Central memory CD8-positive, alpha-beta T cell (primary cell): ENCODE data around the gene CRIP1.

ENCODE experiments used
- ATAC-seq: fragments of 150-1000 bp; cut with Tn5 transposase; replicated peaks from 2 replicates; pipeline ENCODE4 v1.10.0; 2022; ENCODE audit warnings: mild to moderate bottlenecking, moderate FRiP score, moderate number of reproducible peaks; ENCODE audit not compliant: poor library complexity, severe bottlenecking; ENCODE audit errors: extremely low read depth
- DNase-seq, 2 donors: peaks; one replicate each; pipeline ENCODE4 v3.0.0; 2021; ENCODE audit warnings: low spot score in 2 of 2
- H3K27ac Mint-ChIP-seq: one replicate; pipeline ENCODE4 v1.8.0; 2022; ENCODE audit warnings: low read depth, mild to moderate bottlenecking, moderate library complexity, mixed read lengths
- H3K27me3 Mint-ChIP-seq: one replicate; pipeline ENCODE4 v1.8.0; 2022; ENCODE audit warnings: mixed read lengths
- H3K36me3 Mint-ChIP-seq: one replicate; pipeline ENCODE4 v1.8.0; 2022; ENCODE audit warnings: mild to moderate bottlenecking, moderate library complexity, mixed read lengths; ENCODE audit not compliant: insufficient read depth
- H3K4me1 Mint-ChIP-seq: one replicate; pipeline ENCODE4 v1.8.0; 2022; ENCODE audit warnings: mixed read lengths
- H3K4me3 Mint-ChIP-seq: one replicate; pipeline ENCODE4 v1.8.0; 2022; ENCODE audit warnings: mild to moderate bottlenecking, moderate library complexity, mixed read lengths
- H3K9me3 Mint-ChIP-seq: one replicate; pipeline ENCODE4 v1.8.0; 2022; ENCODE audit warnings: mixed read lengths

CRIP1 gene

DNA sequence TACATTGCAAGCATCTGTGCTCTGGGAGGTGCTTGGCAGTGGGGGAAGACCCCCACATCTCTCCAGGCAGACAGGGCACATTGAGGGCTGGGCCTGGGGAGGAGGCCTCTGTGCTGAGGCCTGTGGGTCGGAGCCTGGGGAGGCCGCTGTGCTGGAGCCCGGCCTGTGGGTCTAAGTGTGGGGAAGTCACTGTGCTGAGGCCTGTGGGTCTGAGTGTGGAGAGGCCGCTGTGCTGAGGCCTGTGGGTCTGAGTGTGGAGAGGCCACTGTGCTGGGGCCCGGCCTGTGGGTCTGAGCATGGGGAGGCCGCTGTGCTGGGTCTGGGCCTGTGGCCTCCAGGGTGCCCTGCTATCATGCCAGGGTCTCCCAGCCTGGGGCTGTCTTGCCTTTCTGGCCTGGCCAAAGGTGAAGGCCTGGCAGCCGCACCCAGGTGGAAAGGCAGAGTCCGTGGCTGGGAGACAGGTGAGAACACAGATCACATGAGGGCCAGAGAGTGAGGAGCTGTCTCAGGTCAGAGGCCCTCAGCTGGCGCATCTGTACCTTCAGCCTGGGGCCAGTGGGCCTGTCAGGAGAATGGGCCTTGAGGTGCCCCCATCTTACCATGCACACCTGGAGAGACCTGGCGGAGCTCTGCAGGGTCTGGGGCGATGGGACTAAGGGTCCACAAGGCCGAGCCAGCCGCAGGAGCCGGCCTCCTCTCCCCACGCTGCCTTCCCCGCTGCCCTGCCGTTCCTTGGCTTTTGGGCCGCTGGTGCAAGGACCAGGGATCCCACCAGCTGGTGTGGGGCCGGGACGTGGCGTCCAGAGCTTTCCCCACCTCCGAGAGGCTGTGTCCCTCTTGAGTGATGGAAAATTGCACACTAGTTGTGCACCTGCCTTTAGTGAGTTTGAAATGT is 30.7 kb upstream of the CRIP1 start:
- Mint-ChIP-seq H3K36me3 (peaks cover 5% of the 10 kb centered on the region), H3K27me3 (no peaks in the 10 kb centered on the region), H3K4me3 (no peak overlapping the region)

DNA sequence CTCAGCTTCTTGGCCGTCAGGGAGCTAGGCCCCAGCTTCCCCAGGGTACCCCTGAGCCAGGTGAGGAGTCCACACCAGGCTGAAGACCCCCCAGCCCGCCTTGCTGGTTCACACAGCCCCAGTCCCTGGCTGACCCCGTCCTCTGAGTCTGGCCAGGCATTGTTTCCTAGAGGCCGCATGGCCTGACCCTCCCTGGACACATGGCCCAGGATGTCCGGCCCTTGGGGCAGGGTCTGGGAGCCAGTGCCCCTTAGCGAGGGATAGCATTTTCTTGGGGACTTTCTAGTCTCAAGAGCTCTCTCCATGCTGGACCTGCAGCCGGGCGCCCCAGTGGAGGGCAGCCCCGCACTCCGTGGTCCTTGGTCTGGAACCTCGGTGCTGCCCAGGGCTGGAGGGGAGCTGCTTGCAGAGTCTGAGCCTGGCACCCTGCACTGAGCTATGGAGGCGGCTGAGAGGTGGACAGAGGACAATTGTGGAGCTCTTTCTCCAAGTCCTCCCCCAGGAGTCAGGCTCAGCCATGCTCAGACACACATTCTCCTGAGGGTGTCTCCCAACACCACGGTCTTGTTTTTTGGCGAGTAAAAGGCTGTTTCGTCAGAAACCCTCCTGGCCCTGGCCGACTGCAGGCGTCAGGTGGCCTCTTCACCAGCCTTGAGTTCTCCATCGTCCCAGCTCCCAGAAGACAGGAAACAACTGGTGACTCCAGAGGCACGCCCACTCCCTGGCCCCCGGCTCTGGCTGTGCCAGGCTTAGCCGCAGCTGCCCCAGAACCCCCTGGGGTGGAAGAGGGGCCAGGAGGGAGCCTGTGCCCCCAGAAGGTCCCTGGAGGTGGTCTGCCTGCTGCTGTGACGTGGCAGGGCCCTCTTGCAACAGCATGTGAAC is 29.7 kb upstream of the CRIP1 start:
- Mint-ChIP-seq H3K4me1 (no peaks in the 10 kb centered on the region), H3K36me3 (peaks cover 5% of the 10 kb centered on the region), H3K27me3 (no peaks in the 10 kb centered on the region), H3K4me3 (no peak overlapping the region), H3K27ac (no peak overlapping the region), H3K9me3 (no peaks in the 10 kb centered on the region)
- ATAC-seq, result no peak
- DNase-seq, result no peak

More for the DNA sequence above, 30.7 kb upstream of the CRIP1 start:
- H3K27ac Mint-ChIP-seq, result no peak overlapping the region
- no peak for DNase-seq
- no peak for ATAC-seq
- no peaks in the 10 kb centered on the region for H3K9me3 Mint-ChIP-seq
- H3K4me1 Mint-ChIP-seq, result no peaks in the 10 kb centered on the region

DNA sequence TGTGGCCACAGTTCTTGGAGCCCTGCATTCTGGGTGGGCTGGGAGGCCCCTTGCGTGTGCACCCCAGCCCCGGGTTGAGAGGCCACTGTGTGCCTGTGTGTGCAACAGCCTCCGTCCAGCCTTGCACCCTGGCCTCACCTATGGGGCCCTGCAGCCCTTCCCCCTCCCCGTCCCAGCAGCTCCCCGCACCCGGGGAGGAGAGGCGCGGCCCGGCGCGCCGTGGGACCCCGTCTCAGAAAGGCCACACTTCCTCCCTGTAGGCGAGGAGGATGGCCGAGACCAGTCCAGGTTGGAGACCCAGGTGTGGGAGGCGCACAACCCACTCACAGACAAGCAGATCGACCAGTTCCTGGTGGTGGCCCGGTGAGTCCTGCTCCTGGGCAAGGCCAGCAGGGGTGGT is 28.7 kb upstream of the CRIP1 start:
- no peak for ATAC-seq
- no peak for DNase-seq
- H3K9me3 Mint-ChIP-seq, result no peaks in the 10 kb centered on the region
- H3K4me3 Mint-ChIP-seq, result no peak overlapping the region
- H3K27ac Mint-ChIP-seq, result no peak overlapping the region
- H3K36me3 Mint-ChIP-seq, result peaks cover 5% of the 10 kb centered on the region
- H3K4me1 Mint-ChIP-seq, result no peaks in the 10 kb centered on the region
- no peaks in the 10 kb centered on the region for H3K27me3 Mint-ChIP-seq

DNA sequence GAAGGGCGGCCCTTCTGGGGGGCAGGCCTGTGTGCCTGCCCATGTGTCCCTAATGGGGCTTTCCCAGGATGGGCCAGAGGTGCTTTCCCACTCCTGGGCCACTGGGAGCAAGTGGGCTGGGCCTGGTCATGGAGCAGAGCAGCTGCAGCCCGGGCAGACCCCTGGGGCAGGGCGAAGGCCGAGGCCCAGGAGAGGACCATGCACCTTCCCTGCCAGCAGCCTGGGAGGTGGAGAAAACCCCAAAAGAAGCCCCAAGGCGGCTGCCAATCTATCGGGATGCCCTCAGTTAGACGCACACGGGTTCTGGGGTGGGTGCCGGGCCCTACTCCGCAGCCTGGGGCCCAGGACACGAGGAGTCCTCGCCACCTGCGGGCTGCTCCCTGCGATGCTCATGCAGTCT is 28.1 kb upstream of the CRIP1 start:
- Mint-ChIP-seq H3K27me3 (no peaks in the 10 kb centered on the region), H3K9me3 (no peaks in the 10 kb centered on the region), H3K27ac (no peak overlapping the region), H3K36me3 (peaks cover 5% of the 10 kb centered on the region), H3K4me3 (no peak overlapping the region), H3K4me1 (no peaks in the 10 kb centered on the region)
- DNase-seq (no peak), ATAC-seq (no peak)

DNA sequence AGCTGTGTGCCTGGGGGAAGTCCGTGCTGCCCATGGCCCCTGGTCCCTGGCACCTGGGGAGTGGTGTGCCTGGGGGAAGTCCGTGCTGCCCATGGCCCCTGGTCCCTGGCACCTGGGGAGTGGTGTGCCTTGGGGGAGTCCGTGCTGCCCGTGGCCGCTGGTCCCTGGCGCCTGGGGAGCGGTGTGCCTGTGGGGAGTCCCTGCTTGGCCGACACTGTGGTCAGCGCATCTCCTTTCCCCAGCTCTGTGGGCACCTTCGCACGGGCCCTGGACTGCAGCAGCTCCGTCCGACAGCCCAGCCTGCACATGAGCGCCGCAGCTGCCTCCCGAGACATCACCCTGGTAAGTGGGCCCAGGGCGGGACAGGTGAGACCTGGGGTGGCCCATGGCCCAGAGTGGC is 26.6 kb upstream of the CRIP1 start:
- no peak for DNase-seq
- no peak overlapping the region for H3K27ac Mint-ChIP-seq
- H3K27me3 Mint-ChIP-seq, result no peaks in the 10 kb centered on the region
- ATAC-seq, result no peak
- H3K9me3 Mint-ChIP-seq, result no peaks in the 10 kb centered on the region
- peaks cover 8% of the 10 kb centered on the region for H3K36me3 Mint-ChIP-seq
- no peaks in the 10 kb centered on the region for H3K4me1 Mint-ChIP-seq
- no peak overlapping the region for H3K4me3 Mint-ChIP-seq

GRCh38 chr14:105460616-105461015 is 26.1 kb upstream of the CRIP1 start:
- ATAC-seq, result no peak
- no peak overlapping the region for H3K4me3 Mint-ChIP-seq

DNA sequence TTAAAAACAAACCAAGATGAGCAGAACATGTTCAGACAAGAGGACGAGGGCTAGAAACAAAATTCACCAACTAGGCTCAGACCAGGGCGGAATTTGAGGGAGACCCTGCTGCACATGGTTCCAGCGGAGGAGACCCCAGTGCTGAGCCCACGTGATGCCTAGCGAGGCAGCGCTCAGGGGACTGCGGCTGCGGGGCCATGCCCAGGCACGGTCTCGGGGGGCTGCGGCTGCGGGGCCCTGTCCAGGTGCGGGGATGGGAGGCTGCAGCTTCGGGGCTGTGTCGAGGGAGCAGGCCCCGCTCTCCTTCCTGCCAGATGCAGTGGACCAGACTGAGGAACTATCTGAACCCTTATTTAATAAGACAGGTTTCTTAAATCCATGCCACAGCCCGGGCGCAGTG is 24.8 kb upstream of the CRIP1 start:
- no peaks in the 10 kb centered on the region for H3K27me3 Mint-ChIP-seq
- no peak for ATAC-seq
- no peak overlapping the region for H3K27ac Mint-ChIP-seq

More at GRCh38 chr14:105460616-105461015, 26.1 kb upstream of the CRIP1 start:
- H3K9me3 Mint-ChIP-seq, result no peaks in the 10 kb centered on the region
- H3K27ac Mint-ChIP-seq, result no peak overlapping the region
- H3K36me3 Mint-ChIP-seq, result peaks cover 6% of the 10 kb centered on the region
- H3K4me1 Mint-ChIP-seq, result no peaks in the 10 kb centered on the region
- no peaks in the 10 kb centered on the region for H3K27me3 Mint-ChIP-seq
- no peak for DNase-seq

GRCh38 chr14:105464501-105464900 is 22.2 kb upstream of the CRIP1 start:
- Mint-ChIP-seq H3K27me3 (no peaks in the 10 kb centered on the region), H3K9me3 (no peaks in the 10 kb centered on the region), H3K4me3 (no peak overlapping the region), H3K4me1 (no peaks in the 10 kb centered on the region), H3K27ac (no peak overlapping the region), H3K36me3 (peaks cover 6% of the 10 kb centered on the region)
- ATAC-seq, result no peak
- DNase-seq, result no peak

More for the DNA sequence above, 24.8 kb upstream of the CRIP1 start:
- Mint-ChIP-seq H3K9me3 (no peaks in the 10 kb centered on the region), H3K36me3 (peaks cover 6% of the 10 kb centered on the region), H3K4me3 (no peak overlapping the region), H3K4me1 (no peaks in the 10 kb centered on the region)
- no peak for DNase-seq

GRCh38 chr14:105465209-105466031 is 21.3 kb upstream of the CRIP1 start:
- H3K4me1 Mint-ChIP-seq, result no peaks in the 10 kb centered on the region
- no peak overlapping the region for H3K4me3 Mint-ChIP-seq
- no peak overlapping the region for H3K27ac Mint-ChIP-seq
- H3K9me3 Mint-ChIP-seq, result no peaks in the 10 kb centered on the region
- peaks cover 6% of the 10 kb centered on the region for H3K36me3 Mint-ChIP-seq
- ATAC-seq, result no peak
- no peak for DNase-seq
- H3K27me3 Mint-ChIP-seq, result no peaks in the 10 kb centered on the region

DNA sequence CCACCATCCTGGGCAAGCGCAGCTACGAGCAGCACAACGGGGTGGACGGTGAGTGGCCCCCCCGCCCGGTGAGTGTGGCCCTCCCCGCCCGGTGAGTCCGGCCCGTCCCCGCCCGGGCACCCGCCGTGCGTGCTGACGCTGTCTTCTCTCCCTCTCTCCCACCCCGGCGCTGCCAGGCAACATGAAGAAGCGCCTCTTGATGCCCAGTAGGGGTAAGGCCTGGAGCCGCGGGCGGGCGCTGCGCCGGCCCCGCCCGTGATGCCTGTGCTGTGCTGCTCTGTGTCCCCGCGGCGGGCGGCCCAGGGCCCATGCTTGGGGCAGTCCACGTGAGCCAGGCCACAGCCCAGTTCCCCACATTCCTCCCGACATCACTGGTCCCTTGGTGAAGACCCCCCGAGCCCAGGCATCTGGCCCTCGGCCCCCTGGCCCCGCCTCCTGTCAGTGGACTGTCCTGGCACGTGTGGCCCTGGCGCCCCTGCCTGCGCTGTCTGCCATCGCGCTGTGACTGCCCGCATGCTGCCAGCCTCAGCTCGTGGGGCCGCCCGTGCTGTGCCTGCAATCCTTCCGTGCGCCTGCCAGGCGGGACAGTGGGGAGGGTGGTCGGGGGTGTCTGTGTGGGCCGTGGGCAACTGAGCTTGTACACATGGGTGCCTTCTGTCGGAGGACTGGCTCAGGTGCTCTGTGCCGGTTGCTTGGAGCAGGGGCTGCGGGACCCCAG is 20.0 kb upstream of the CRIP1 start:
- Mint-ChIP-seq H3K27ac (no peak overlapping the region), H3K27me3 (no peaks in the 10 kb centered on the region), H3K4me1 (no peaks in the 10 kb centered on the region), H3K4me3 (no peak overlapping the region), H3K9me3 (no peaks in the 10 kb centered on the region), H3K36me3 (peaks cover 6% of the 10 kb centered on the region)
- ATAC-seq (no peak), DNase-seq (no peak)

- no peak overlapping the region for H3K4me3 Mint-ChIP-seq
- no peaks in the 10 kb centered on the region for H3K27me3 Mint-ChIP-seq
- peaks cover 6% of the 10 kb centered on the region for H3K36me3 Mint-ChIP-seq
- no peaks in the 10 kb centered on the region for H3K9me3 Mint-ChIP-seq
- DNase-seq (no peak), ATAC-seq (no peak)
- no peaks in the 10 kb centered on the region for H3K4me1 Mint-ChIP-seq
- no peak overlapping the region for H3K27ac Mint-ChIP-seq
These were observed 19.3 kb upstream of the CRIP1 start for GRCh38 chr14:105467249-105467941.
